Uterus (tissue), 2 donors: Measurements from ENCODE around the gene MRE11.

ENCODE experiments used
- POLR2A ChIP-seq, 2 donors: fragments of 450-650 bp; IDR thresholded peaks; one replicate each; pipeline ENCODE4 v1.6.1; 2016; ENCODE audit warnings: antibody characterized with exemption in 2 of 2, mild to moderate bottlenecking in 1 of 2, moderate library complexity in 1 of 2
- TF ChIP-seq, protein P1 (sequence below), 4 experiments: fragments of 200-600 bp in 2 of 4; fragments of 450-650 bp in 2 of 4; sonication (generic) in 2 of 4; IDR thresholded peaks; one replicate each; pipeline ENCODE4 v1.5.1; 2016 to 2019; ENCODE audit warnings: antibody characterized with exemption in 4 of 4, mild to moderate bottlenecking in 2 of 4, moderate library complexity in 1 of 4

DNA sequence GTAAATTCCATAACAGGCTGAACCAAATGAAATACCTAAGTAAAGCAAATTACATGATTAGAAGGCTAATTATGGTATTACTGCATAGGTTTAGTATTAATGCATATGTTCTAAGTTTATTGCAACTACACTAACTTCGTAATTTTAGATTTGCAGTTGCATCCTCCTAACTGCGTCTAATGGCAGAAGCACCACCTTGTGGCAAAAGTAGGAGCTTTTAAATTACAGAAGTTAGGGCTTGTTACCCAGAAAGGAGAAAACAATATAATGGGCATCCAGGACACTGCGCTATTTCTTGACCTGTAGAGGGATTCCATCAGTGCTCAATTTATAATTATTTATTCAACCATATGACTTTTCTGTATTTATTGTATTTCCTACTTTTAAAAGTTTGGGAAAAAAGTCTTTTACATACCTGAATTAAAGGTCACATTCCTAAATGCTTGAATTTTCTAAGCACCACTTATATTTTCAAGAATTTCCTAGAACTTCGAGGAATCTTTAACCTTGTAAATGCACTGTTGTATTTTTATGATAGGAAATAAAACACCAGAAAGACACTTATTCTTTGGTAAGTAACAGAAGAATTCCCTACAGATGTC is 76.2 kb downstream of the MRE11 start:
- TF ChIP-seq, protein P1, sequence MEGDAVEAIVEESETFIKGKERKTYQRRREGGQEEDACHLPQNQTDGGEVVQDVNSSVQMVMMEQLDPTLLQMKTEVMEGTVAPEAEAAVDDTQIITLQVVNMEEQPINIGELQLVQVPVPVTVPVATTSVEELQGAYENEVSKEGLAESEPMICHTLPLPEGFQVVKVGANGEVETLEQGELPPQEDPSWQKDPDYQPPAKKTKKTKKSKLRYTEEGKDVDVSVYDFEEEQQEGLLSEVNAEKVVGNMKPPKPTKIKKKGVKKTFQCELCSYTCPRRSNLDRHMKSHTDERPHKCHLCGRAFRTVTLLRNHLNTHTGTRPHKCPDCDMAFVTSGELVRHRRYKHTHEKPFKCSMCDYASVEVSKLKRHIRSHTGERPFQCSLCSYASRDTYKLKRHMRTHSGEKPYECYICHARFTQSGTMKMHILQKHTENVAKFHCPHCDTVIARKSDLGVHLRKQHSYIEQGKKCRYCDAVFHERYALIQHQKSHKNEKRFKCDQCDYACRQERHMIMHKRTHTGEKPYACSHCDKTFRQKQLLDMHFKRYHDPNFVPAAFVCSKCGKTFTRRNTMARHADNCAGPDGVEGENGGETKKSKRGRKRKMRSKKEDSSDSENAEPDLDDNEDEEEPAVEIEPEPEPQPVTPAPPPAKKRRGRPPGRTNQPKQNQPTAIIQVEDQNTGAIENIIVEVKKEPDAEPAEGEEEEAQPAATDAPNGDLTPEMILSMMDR (IDR thresholded peaks at IDR 0.05): peak; percentile 32 to 54 (median 52)
- TF ChIP-seq POLR2A (IDR thresholded peaks at IDR 0.05): no peak
